ENCODE measurements around the gene SYNJ2.

SYNJ2 gene

GRCh38 chr6:157999168-158000051, 17.7 kb downstream of the SYNJ2 start:
- no peak for DNase-seq

DNA sequence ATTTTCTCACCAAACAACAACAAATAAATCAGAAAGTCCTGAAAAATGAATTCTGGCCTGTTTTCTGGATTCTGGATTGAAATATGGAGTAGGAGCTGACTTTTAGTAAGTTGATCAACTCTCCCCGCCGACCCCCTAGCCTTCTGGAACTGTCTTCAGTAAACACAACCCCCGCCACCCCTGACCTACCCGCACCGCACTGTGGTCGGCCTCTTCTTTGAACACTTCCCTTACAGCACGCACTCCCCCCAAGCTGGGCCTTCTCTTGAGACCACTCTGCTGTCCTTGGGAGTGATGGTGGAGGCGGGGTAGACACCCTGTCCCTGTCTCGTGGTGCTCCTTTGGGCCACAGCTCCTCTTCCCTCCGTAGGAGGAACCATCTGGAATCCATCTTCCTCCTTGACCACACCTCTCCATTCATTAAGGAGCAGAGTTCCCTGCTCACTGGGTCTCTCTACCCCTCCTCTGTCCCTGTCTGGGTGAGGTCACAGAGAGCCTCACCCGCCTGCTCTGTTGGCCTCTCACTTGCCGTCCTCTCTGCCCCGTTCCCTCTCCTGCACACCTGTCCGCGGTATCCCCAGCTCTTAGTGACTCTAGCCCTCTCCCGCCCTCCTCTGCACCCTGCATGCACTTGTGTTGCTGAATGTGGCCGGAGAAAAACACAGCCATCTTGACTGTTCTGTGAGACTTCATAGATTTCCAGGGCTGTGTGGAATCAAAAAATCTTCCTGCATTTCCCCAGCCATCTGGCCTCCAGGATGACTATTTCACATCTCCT, 19.1 kb downstream of the SYNJ2 start:
- no peak for DNase-seq

GRCh38 chr6:158002249-158002950, 20.7 kb downstream of the SYNJ2 start:
- DNase-seq = no peak

DNA sequence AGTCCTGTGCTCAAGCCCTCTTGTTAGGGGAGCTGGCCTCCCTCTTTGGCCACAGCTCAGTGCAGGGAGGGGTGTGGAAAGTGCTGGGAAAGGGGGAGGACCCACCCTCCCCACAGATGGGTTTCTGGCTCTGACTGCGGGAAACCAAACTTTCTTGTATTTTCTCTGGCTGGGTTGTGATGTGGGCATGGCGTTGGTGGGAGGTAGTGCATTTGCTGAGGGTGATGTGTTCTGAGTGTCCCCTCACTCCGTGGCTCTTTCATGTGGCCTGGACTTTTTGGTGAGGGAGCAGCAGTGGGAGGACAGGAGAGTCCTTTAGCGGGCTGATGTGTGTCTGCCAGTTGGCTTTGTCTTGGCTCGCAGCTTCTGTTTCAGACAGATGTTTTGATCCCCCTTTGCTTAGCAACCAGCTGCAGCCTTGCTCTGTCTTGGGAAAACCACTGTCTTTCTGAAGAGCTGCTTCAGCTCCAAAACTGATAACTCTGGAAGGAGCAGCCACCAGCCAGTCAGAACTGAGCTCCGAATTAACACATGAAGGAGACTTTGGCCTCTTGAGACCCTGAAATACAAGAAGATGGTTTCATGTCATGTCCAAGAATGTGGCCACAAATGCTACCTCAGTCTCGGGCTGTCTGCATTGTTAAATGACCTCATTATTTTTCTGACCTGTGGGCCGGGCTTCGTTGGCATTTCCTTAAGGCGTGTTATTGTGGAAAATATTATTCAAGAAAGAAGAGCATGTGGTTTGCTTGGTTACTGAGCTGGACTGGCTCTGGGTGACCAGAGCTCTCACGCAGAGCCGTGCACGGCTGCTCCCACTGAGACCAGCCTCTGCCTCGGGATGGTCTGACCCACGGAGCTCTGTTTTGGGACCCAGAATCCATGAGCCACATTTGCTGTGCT, 21.5 kb downstream of the SYNJ2 start:
- no peak for DNase-seq

DNA sequence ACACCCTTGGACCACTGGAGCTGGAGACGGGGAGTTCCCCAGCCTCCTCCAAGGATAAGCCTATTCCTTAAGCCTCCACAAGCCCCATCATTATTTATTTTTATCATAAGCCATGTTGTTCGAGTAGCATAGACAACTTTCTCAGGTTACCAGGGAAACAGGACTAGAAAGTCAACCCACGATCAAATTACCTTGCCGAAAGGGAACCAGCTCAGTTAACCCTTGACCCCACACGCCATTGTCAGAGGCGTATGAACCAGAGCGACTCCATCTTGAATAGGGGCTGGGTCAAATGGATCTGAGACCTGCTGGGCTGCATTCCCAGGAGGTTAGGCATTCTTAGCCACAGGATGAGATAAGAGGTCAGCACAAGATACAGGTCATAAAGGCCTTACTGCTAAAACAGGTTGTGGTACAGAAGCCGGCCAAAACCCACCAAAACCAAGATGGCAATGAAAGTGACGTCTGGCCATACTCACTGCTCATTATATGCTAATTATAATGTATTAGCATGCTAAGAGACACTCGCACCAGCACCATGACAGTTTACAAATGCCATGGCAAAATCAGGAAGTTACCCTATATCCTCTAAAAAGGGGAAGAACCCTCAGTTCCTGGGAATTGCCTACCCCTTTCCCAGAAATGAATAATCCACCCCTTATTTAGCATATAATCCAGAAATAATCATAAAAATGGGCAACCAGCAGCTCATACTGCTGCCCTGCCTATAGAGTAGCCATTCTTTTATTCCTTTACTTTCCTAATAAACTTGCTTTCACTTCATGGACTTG, 22.4 kb downstream of the SYNJ2 start:
- peak; percentile 74 to 91 for DNase-seq

- no peak for DNase-seq
These were observed 23.0 kb downstream of the SYNJ2 start for GRCh38 chr6:158004701-158005095.

- no peak for DNase-seq
These were observed 24.0 kb downstream of the SYNJ2 start for GRCh38 chr6:158005626-158006180.

- no peak for DNase-seq
These were observed 24.7 kb downstream of the SYNJ2 start for GRCh38 chr6:158006331-158006730.

DNA sequence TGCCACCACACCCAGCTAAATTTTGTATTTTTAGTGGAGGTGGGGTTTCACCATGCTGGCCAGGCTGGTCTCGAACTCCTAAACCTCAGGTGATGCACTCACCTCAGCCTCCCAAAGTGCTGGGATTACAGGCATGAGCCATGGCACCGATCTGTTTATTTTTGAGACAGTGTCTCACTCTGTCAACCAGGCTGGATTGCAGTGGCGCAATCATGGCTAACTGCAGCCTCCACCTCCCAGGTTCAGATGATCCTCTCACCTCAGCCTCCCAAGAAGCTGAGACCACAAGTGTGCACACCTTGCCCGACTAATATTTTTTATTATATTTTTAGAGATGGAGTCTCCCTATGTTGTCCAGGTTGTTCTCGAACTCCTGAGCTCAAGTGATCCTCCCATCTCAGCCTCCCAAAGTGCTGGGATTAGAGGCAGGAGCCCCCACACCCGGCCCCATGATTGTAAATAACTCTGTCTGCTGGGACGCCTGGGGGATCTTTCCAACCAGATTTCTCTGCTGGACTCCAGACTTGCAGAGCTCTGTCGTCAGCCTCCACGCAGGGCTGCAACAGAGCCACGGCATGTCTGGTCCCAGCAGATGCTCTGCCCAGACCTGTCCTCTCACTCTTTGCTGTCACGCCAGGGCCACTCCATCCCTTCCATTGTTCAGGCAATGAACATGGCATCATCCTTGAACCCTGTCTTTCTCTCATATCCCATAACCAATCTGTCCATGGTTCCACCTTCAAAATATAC, 25.3 kb downstream of the SYNJ2 start:
- DNase-seq = no peak

DNA sequence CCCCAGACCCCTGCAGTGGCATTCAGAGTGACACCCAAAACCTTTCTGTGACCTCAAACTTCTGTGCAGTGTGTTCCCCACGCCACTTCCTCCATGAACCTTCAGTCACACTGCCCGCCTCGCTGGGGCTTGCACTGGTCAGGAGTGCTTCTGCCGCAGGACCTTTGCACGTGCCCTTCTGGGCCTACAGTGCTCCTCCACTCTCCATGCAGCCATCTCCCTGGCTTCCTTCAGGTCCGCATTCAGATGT, 27.1 kb downstream of the SYNJ2 start:
- DNase-seq = peak; percentile 62 to 76

GRCh38 chr6:158009114-158009891, 27.6 kb downstream of the SYNJ2 start:
- peak; percentile 76 to 77 for DNase-seq

DNA sequence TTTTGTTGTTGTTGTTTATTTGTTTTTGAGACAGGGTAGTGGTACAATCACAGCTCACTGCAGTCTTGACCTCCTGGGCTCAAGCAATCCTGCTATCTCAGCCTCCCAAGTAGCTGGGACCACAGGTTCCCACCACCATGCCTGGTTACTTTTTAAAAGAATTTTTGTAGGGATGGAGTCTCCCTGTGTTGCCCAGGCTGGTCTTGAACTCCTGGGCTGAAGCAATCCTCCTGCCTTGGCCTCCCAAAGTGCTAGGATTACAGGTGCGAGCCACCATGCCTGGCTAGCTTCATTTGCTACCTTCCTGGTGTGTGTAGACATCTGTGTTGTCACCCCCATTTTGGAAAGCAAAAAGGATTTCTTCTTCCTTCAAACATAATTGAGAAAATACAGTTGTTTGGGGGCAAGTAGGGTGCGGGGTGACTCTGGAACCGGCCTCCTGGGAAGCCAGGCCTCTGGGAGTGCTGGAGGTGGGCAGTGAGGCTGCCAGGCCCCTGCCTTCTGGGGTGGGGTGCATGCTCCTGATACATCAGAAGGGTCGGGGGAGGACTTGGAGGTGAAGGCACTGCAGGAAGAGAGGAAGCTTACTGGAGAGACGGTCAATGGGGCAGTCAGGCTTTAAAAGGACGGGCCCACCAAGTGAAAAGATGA, 28.4 kb downstream of the SYNJ2 start:
- no peak for DNase-seq

- DNase-seq = no peak
These were observed 29.2 kb downstream of the SYNJ2 start for GRCh38 chr6:158010591-158011477.

GRCh38 chr6:158011478-158011920, 29.8 kb downstream of the SYNJ2 start:
- DNase-seq = no peak

DNA sequence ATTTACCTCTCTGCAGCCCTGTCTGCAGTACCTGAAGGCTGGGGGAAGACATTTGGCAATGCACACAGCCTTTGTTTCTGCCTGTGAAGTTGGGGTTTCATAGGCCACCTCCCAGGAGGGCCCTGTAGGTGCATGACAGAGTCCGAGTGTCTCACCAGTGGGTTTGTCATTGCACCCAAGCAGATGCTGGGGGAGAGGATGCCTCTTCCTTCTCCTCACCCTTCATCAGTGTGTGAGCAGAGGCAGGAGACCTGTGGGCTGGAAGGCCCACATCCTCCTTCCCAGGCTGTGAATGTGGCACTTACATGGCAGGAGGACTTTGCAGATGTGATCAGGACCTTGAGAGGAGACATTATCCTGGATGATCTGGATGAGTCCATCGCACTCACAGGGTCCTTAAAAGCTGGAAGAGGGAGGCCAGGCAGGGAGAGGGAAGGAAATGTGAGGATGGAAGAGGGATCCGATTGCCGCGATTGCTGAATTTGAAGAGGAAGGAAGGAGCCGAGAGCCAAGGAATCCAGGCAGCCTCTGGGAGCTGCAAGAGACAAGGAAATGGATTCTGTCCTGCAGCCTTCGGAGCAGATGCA, 30.4 kb downstream of the SYNJ2 start:
- peak in 1 of 2 donors; percentile 29 for DNase-seq

DNA sequence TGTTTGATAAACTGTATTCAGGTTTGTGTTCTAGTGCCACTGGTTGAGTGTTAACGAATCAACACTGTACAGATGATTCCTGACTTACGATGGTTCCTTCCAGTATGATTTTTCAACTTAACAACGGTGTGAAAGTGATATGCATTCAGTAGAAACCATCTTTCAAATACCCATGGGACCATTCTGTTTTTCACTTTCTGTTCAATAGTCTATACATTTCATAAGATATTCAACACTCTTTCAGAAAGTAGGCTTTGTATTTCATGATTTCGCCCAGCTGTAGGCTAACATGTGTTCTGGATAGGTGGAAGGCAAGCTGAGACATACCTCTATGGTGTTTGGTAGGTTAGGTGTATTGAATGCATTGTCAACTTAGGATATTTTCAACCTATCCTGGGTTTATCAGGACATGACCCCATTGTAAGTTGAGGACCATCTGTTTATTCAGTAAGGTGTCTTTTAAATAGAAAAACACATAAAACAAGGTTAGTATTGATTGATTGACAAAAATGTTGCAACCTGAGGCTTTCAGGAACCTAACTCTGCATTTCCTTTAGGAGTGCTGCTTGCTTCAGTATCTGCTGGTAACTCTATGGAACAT, 32.3 kb downstream of the SYNJ2 start:
- DNase-seq = no peak

Data from inflammatory macrophage (primary cell).